ENCODE results near the gene INPP5A. TPM values are rescaled to one million over a fixed set of nuclear protein-coding genes. Genes with fewer than 3 reads are reported as not detected.
"Not testable (repeated sequence)": the region's sequence is repeated elsewhere in the genome, so short reads cannot be mapped to it uniquely, and the experiment has no call there.

Gene INPP5A
- total RNA-seq, 4 donors from 2014 or later: 31.2 to 51.8 (median 41.5) TPM

DNA sequence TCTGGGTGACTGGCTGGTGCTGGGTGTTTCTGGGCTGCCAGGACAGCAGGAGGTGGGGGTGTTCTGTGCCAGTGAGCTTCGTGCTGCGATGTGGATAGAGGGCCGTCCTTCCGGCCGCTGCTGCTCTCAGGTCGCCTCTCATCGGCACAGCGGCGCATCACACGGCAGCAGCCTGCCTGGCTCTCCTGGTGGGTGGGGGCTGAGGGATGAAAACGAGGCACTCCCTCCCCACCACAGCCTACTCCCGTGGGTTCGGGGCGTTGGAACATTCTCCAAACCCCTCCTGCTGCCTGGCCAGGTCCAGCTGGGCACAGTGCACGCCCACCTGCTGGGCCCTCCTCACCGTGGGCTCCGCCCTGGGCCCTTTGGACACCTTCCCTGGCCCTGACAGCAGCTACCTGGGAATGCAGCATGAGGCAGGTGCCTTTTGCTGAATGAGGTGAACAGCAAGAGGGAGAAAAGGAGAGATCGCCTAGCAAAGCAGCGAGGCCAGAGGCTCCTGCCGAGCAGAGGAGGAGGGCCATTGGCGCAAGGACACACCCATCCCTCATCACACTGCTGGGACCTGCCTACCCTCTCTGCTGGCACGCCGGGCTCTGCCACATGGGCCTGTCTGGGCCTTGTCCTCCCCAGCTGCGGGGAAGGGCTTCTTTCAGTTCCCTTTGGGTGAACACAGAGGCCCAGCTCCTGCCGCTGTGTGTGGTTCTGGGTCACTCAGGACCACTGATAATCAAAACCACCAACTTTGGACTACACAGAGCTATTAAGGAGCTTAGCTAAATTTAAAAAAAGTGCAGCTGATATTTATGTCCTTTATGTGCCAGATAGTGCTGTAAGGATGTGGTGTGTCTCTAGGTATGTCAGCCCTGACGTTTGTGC, 33.4 kb downstream of the INPP5A start:
- intact Hi-C loops (cut with DNase I; ENCODE audit: low total_unique reads): no loop called here
- DNase-seq (ENCODE audit: low spot score in 2 of 2): no peak
- no peak overlapping the region for H3K4me3 ChIP-seq (ENCODE audit: low read depth, poor library complexity, severe bottlenecking)
- no peak for TF ChIP-seq POLR2A (IDR thresholded peaks at IDR 0.05)
- TF ChIP-seq, protein P1, sequence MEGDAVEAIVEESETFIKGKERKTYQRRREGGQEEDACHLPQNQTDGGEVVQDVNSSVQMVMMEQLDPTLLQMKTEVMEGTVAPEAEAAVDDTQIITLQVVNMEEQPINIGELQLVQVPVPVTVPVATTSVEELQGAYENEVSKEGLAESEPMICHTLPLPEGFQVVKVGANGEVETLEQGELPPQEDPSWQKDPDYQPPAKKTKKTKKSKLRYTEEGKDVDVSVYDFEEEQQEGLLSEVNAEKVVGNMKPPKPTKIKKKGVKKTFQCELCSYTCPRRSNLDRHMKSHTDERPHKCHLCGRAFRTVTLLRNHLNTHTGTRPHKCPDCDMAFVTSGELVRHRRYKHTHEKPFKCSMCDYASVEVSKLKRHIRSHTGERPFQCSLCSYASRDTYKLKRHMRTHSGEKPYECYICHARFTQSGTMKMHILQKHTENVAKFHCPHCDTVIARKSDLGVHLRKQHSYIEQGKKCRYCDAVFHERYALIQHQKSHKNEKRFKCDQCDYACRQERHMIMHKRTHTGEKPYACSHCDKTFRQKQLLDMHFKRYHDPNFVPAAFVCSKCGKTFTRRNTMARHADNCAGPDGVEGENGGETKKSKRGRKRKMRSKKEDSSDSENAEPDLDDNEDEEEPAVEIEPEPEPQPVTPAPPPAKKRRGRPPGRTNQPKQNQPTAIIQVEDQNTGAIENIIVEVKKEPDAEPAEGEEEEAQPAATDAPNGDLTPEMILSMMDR (IDR thresholded peaks at IDR 0.05): no peak
- WGBS, 2 donors: 44 to 65% methylated on average over 24 to 25 of the region's 26 CpGs

DNA sequence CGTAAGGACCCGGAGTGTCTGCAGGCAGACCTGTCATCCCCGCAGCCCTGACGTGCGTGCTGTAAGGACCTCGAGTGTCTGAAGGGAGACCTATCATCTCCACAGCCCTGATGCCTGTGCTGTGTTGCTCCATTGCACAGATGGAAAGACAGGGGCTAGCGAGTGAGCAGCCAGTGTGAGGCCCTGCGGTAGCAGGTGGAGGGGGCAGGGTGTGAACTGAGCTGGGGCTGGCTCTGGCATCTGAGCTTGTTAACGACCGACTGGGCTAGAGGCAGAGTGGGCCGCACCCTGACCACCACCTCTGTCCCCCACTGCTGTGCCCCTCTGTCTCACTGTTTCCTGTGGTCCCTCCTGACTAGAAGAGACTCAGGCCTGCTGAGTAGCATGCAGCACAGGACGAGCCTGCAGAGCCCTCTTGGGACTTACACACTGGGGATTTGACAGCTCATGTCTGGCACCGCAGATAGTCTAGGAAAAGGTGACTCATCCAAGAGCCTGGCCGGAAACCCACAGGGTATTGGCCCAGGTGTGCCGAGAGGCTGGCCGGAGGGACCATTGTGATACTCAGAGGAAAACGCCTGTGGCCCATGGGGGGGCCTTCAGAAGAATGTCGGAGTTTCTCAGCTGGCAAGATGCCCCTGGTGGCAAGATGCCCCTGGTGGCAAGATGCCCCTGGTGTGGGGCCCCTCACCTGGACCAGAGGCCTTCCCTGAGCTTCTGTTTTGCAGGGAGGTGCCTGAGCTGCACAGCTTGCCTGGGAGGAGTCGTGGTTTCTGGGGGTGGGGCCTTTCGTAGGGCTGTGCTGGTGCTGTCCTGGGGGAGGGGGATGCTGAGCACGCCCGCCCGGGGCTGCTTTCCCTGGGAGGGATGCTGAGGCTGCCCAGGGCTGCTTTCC, 34.3 kb downstream of the INPP5A start:
- peak in 1 of 2 donors; percentile 85 for DNase-seq (ENCODE audit: low spot score in 2 of 2)
- no peak overlapping the region for H3K4me3 ChIP-seq (ENCODE audit: low read depth, poor library complexity, severe bottlenecking)
- WGBS, 2 donors: 37 to 45% methylated on average over 17 to 22 of the region's 23 CpGs
- intact Hi-C loops (cut with DNase I; ENCODE audit: low total_unique reads): no loop called here
- TF ChIP-seq POLR2A (IDR thresholded peaks at IDR 0.05): no peak
- TF ChIP-seq, protein P1 (IDR thresholded peaks at IDR 0.05): no peak

DNA sequence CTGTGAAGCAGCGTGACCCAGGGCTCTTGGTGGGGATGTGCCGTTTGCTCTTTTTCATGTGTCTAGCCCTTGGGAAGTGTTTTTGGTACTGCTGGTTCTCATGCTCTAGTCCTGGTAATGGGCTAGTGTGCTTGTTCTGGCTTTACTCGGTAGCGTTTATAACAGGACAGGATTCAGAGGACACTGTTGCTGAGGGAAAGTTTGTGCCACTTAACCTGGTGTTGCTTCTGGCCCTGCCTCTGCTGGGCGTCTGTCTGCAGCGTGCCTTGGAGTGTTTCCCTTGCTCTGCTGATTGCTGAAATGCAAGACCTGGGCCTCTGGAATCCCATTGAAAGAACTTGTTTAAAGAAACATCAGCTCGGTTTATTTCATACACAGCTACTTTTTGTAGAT, 35.0 kb downstream of the INPP5A start:
- no peak overlapping the region for H3K4me3 ChIP-seq (ENCODE audit: low read depth, poor library complexity, severe bottlenecking)
- 22 to 23% methylated on average over 6 to 7 of the region's 7 CpGs for WGBS, 2 donors
- TF ChIP-seq, protein P1 (IDR thresholded peaks at IDR 0.05): no peak
- no peak for TF ChIP-seq POLR2A (IDR thresholded peaks at IDR 0.05)

DNA sequence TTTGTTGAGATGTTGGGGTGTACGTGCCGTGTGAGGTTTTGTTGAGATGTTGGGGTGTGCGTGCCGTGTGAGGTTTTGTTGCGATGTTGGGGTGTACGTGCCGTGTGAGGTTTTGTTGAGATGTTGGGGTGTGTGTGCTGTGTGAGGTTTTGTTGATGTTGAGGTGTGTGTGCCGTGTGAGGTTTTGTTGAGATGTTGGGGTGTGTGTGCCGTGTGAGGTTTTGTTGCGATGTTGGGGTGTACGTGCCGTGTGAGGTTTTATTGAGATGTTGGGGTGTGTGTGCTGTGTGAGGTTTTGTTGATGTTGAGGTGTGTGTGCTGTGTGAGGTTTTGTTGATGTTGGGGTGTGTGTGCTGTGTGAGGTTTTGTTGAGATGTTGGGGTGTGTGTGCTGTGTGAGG, 35.4 kb downstream of the INPP5A start:
- H3K4me3 ChIP-seq (ENCODE audit: low read depth, poor library complexity, severe bottlenecking); intact Hi-C loops (cut with DNase I; ENCODE audit: low total_unique reads); DNase-seq (ENCODE audit: low spot score in 2 of 2): not testable (repeated sequence)
- 93 to 99% methylated on average over 12 of the region's 12 CpGs for WGBS, 2 donors

More for the DNA sequence above, 35.0 kb downstream of the INPP5A start:
- no peak for DNase-seq (ENCODE audit: low spot score in 2 of 2)
- intact Hi-C loops (cut with DNase I; ENCODE audit: low total_unique reads): no loop called here

DNA sequence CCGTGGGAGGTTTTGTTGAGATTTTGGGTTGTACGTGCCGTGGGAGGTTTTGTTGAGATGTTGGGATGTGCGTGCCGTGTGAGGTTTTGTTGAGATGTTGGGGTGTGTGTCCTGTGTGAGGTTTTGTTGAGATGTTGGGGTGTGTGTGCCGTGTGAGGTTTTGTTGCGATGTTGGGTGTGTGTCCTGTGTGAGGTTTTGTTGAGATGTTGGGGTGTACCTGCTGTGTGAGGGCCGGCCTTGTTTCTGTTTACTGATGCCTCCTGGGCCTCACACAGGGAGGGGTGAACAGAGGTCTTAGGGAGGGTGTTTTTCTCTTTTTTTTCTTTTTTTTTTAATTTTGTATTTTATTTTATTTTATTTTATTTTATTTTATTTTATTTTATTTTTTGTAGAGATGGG, 36.7 kb downstream of the INPP5A start:
- intact Hi-C loops (cut with DNase I; ENCODE audit: low total_unique reads): no loop called here
- no peak for DNase-seq (ENCODE audit: low spot score in 2 of 2)
- no peak overlapping the region for H3K4me3 ChIP-seq (ENCODE audit: low read depth, poor library complexity, severe bottlenecking)
- TF ChIP-seq, protein P1 (IDR thresholded peaks at IDR 0.05): no peak
- no peak for TF ChIP-seq POLR2A (IDR thresholded peaks at IDR 0.05)
- 93 to 94% methylated on average over 8 of the region's 8 CpGs for WGBS, 2 donors

DNA sequence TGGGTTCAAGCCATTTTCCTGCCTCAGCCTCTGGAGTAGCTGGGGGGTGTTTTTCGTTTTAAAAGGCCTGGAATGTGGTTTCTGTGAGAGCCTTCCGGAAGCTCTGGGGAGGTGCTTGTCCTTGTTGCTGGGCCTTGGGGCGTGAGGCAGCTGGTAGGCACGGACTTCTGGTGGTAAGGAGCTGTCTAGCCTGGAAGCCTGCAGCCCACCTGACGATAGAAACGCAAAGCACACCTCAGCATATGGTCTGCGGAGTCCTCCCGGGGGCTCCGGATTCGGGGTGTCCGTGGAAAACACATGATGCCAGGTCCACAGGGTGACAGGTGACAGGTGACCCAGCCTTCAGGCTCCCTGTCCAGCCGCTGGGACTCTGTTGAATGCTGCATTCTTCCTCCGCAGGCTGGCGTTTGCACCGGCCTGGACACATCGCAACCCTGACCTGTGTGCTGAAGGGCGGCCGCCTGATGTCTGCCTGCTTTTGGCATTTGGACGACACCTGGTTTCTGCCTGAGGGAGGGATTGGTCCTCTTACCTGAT, 37.3 kb downstream of the INPP5A start:
- intact Hi-C loops (cut with DNase I; ENCODE audit: low total_unique reads): no loop called here
- WGBS, 2 donors: 77 to 80% methylated on average over 19 of the region's 19 CpGs
- TF ChIP-seq POLR2A (IDR thresholded peaks at IDR 0.05): no peak
- TF ChIP-seq, protein P1 (IDR thresholded peaks at IDR 0.05): no peak
- peak in 1 of 2 donors; percentile 82 for DNase-seq (ENCODE audit: low spot score in 2 of 2)
- H3K4me3 ChIP-seq (ENCODE audit: low read depth, poor library complexity, severe bottlenecking): no peak overlapping the region

Measured in lower leg skin (tissue), 4 donors.